IMR-90 (cell line): ENCODE data around the gene SLC4A1. TPM values are rescaled to one million over a fixed set of nuclear protein-coding genes. Genes with fewer than 3 reads are reported as not detected.

Source experiments
- ATAC-seq: fragments of 200-7000 bp; cut with Tn5 transposase; 2 replicates; pipeline ENCODE4 v1.9.1; 2020; ENCODE audit warnings: low read depth, mild to moderate bottlenecking, moderate library complexity
- BruUV-seq: library from RNA; stranded (reverse); fragments of 400-500 nt; replicated peaks from 2 replicates; lab custom pipeline; 2021; lab: Mats Ljungman, UMichigan
- CTCF ChIA-PET: fragments of 300-600 bp; formaldehyde crosslinking; extraction: SDS; loops from one replicate; lab custom pipeline; 2021; ENCODE audit warnings: antibody characterized with exemption; lab: Yijun Ruan, JAX
- POLR2A ChIA-PET: fragments of 300-600 bp; sonication (Branson Sonifier 250); formaldehyde crosslinking; loops from one replicate; lab custom pipeline; 2022; ENCODE audit warnings: antibody characterized with exemption; ENCODE audit not compliant: unreplicated experiment; lab: Charles Lee
- DNase-seq: peaks from one replicate; pipeline ENCODE4 v3.0.0; 2013
- H2AFZ ChIP-seq: replicated peaks from 2 replicates; pipeline ENCODE3; 2013; ENCODE audit warnings: low read length, mild to moderate bottlenecking; ENCODE audit not compliant: poor library complexity
- H2AK5ac ChIP-seq: 2 replicates; pipeline ENCODE4 v1.6.1; 2013; ENCODE audit warnings: low read depth, low read length, inconsistent platforms
- H2AK9ac ChIP-seq: replicated peaks from 2 replicates; pipeline ENCODE3; 2013; ENCODE audit warnings: mild to moderate bottlenecking, low read depth, low read length, moderate library complexity; ENCODE audit not compliant: poor library complexity
- H2BK120ac ChIP-seq: 2 replicates; pipeline ENCODE4 v1.6.1; 2013; ENCODE audit warnings: low read depth, low read length, inconsistent platforms
- H2BK15ac ChIP-seq: 3 replicates; pipeline ENCODE4 v1.6.1; 2013; ENCODE audit warnings: low read depth, low read length, inconsistent platforms
- H2BK20ac ChIP-seq: 2 replicates; pipeline ENCODE4 v1.6.1; 2013; ENCODE audit warnings: low read depth, mild to moderate bottlenecking, inconsistent platforms, low read length, moderate library complexity
- H2BK5ac ChIP-seq: 2 replicates; pipeline ENCODE4 v1.6.1; 2013; ENCODE audit warnings: mild to moderate bottlenecking, low read depth, low read length, inconsistent platforms; ENCODE audit not compliant: poor library complexity, severe bottlenecking
- H3K14ac ChIP-seq: replicated peaks from 2 replicates; pipeline ENCODE4 v1.6.1; 2013; ENCODE audit warnings: low read depth, low read length, inconsistent platforms
- H3K18ac ChIP-seq: 2 replicates; pipeline ENCODE4 v1.6.1; 2013; ENCODE audit warnings: low read depth, low read length, control low read depth
- H3K23ac ChIP-seq: 2 replicates; pipeline ENCODE4 v1.6.1; 2013; ENCODE audit warnings: low read depth, low read length, inconsistent platforms
- H3K27ac ChIP-seq: 2 replicates; pipeline ENCODE4 v1.5.1; 2013; ENCODE audit warnings: mild to moderate bottlenecking, control low read depth, low read length; ENCODE audit not compliant: insufficient read depth
- H3K27me3 ChIP-seq: 2 replicates; pipeline ENCODE4 v1.6.1; 2013; ENCODE audit warnings: low read length; ENCODE audit not compliant: control insufficient read depth, insufficient read depth
- H3K36me3 ChIP-seq: 2 replicates; pipeline ENCODE4 v1.6.1; 2013; ENCODE audit warnings: low read length, mixed read lengths; ENCODE audit not compliant: control insufficient read depth, insufficient read depth
- H3K4ac ChIP-seq: 2 replicates; pipeline ENCODE4 v1.6.1; 2013; ENCODE audit warnings: low read depth, low read length, inconsistent platforms
- H3K4me1 ChIP-seq: 2 replicates; pipeline ENCODE4 v1.6.1; 2013; ENCODE audit warnings: low read length, mixed read lengths; ENCODE audit not compliant: control insufficient read depth, insufficient read depth
- H3K4me2 ChIP-seq: 2 replicates; pipeline ENCODE4 v1.6.1; 2013; ENCODE audit warnings: low read depth, mild to moderate bottlenecking, control low read depth, low read length, moderate library complexity
- H3K4me3 ChIP-seq: 2 replicates; pipeline ENCODE4 v1.5.1; 2013; ENCODE audit warnings: low read depth, mild to moderate bottlenecking, control low read depth, low read length, moderate library complexity; ENCODE audit not compliant: insufficient read depth
- H3K56ac ChIP-seq: 2 replicates; pipeline ENCODE4 v1.6.1; 2013; ENCODE audit warnings: low read length, inconsistent platforms; ENCODE audit not compliant: insufficient read depth; ENCODE audit errors: extremely low read depth
- H3K79me1 ChIP-seq, 2 experiments: 2 replicates each; pipeline ENCODE4 v1.6.1; 2013; ENCODE audit warnings: low read length in 2 of 2, inconsistent platforms in 1 of 2, low read depth in 1 of 2
- H3K9ac ChIP-seq: 2 replicates; pipeline ENCODE4 v1.6.1; 2013; ENCODE audit warnings: low read depth, low read length, control low read depth
- H3K9me1 ChIP-seq: 2 replicates; pipeline ENCODE4 v1.6.1; 2013; ENCODE audit warnings: low read length, inconsistent platforms; ENCODE audit not compliant: insufficient read depth
- H3K9me3 ChIP-seq: 2 replicates; pipeline ENCODE4 v1.6.1; 2013; ENCODE audit warnings: low read length; ENCODE audit not compliant: control insufficient read depth, insufficient read depth
- H4K20me1 ChIP-seq: 2 replicates; pipeline ENCODE4 v1.6.1; 2013; ENCODE audit warnings: low read length, inconsistent platforms; ENCODE audit not compliant: insufficient read depth
- H4K5ac ChIP-seq: 2 replicates; pipeline ENCODE4 v1.6.1; 2013; ENCODE audit warnings: mild to moderate bottlenecking, low read depth, low read length, control low read depth
- H4K8ac ChIP-seq, 2 experiments: 2 replicates each; pipeline ENCODE4 v1.6.1; 2013; ENCODE audit warnings: low read depth in 2 of 2, low read length in 2 of 2, control low read depth in 1 of 2, inconsistent platforms in 1 of 2
- H4K91ac ChIP-seq: 2 replicates; pipeline ENCODE4 v1.6.1; 2013; ENCODE audit warnings: low read depth, low read length, inconsistent platforms; ENCODE audit not compliant: insufficient read depth
- BHLHE40 ChIP-seq: fragments of 150-350 bp; IDR thresholded peaks from 2 replicates; pipeline ENCODE4 v1.6.1; 2016; ENCODE audit warnings: mild to moderate bottlenecking, low read depth, low read length
- CEBPB ChIP-seq: IDR thresholded peaks from 2 replicates; pipeline ENCODE4 v1.6.1; 2012; ENCODE audit warnings: low read depth, low read length, improper control_type of control experiment
- CHD1 ChIP-seq: IDR thresholded peaks from 2 replicates; pipeline ENCODE4 v1.6.1; 2012; ENCODE audit warnings: low read depth, low read length, improper control_type of control experiment
- FOS ChIP-seq: fragments of 150-350 bp; IDR thresholded peaks from 2 replicates; pipeline ENCODE4 v1.6.1; 2016; ENCODE audit warnings: low read depth, low read length
- MAFK ChIP-seq: IDR thresholded peaks from 2 replicates; pipeline ENCODE4 v1.6.1; 2012; ENCODE audit warnings: low read depth, low read length, improper control_type of control experiment
- MAZ ChIP-seq: IDR thresholded peaks from 2 replicates; pipeline ENCODE4 v1.6.1; 2012; ENCODE audit warnings: low read depth, mild to moderate bottlenecking, low read length, improper control_type of control experiment, moderate library complexity, borderline replicate concordance
- NFE2L2 ChIP-seq: fragments of 150-350 bp; IDR thresholded peaks from 2 replicates; pipeline ENCODE4 v1.6.1; 2016; ENCODE audit warnings: low read depth, mild to moderate bottlenecking, low read length
- POLR2A ChIP-seq: IDR thresholded peaks from 2 replicates; pipeline ENCODE4 v1.6.1; 2012; ENCODE audit warnings: mild to moderate bottlenecking, low read depth, low read length
- RAD21 ChIP-seq: IDR thresholded peaks from 2 replicates; pipeline ENCODE4 v1.6.1; 2012; ENCODE audit warnings: low read length, improper control_type of control experiment
- RCOR1 ChIP-seq: IDR thresholded peaks from 2 replicates; pipeline ENCODE4 v1.6.1; 2012; ENCODE audit warnings: mild to moderate bottlenecking, low read length, improper control_type of control experiment; ENCODE audit not compliant: insufficient replicate concordance
- RFX5 ChIP-seq: IDR thresholded peaks from 2 replicates; pipeline ENCODE4 v1.8.0; 2012; ENCODE audit warnings: low read depth, mild to moderate bottlenecking, low read length, moderate library complexity
- SMC3 ChIP-seq: fragments of 150-350 bp; IDR thresholded peaks from 2 replicates; pipeline ENCODE4 v1.6.1; 2016; ENCODE audit warnings: low read depth, mild to moderate bottlenecking, antibody characterized with exemption, low read length, moderate library complexity
- WGBS, 2 experiments: methylation state at CpG; one replicate each; pipeline versions ENCODE4 v1.1.5 to v1.1.7; 2013; ENCODE audit warnings: missing lambda C conversion rate in 2 of 2; ENCODE audit not compliant: insufficient read length in 1 of 2; ENCODE audit errors: extremely low coverage in 2 of 2; 5-methylcytosine and 5-hydroxymethylcytosine counted together
- dilution Hi-C: fragments of 300-500 bp; cut with HindIII; formaldehyde crosslinking; loops from one replicate; pipeline ENCODE4 v1.14.3; 2018; ENCODE audit warnings: low sequenced_read_pairs; ENCODE audit not compliant: unreplicated experiment
- in situ Hi-C: fragments of 300-500 bp; cut with MboI; formaldehyde crosslinking; loops from 3 replicates; pipeline ENCODE4 v1.14.3; 2019; ENCODE audit warnings: low sequenced_read_pairs, inconsistent platforms, mixed read lengths
- intact Hi-C: fragments of 100-400 bp; cut with micrococcal nuclease; formaldehyde crosslinking; loops from 2 replicates; pipeline ENCODE4 v1.10.0; 2022
- polyA plus RNA-seq, 3 experiments: library from polyadenylated mRNA; depleted of rRNA; stranded (reverse); fragments of >200 nt; gene quantifications; 2 replicates each; pipeline ENCODE4 v1.2.3, GENCODE V29; 2012; ENCODE audit warnings: low replicate concordance in 1 of 3
- total RNA-seq: library from RNA; depleted of rRNA; stranded (reverse); fragments of >200 nt; gene quantifications from 2 replicates; pipeline ENCODE4 v1.2.3, GENCODE V29; 2012
- TF ChIP-seq, protein P1 (sequence below): fragments of 150-350 bp; IDR thresholded peaks from 2 replicates; pipeline ENCODE4 v1.6.1; 2016; ENCODE audit warnings: low read depth, mild to moderate bottlenecking, low read length, moderate library complexity, borderline replicate concordance
- TF ChIP-seq, protein P2 (sequence below): conservative IDR thresholded peaks from 2 replicates; pipeline ENCODE4 v1.5.1; 2012; ENCODE audit warnings: mild to moderate bottlenecking, low read depth, low read length, improper control_type of control experiment
- TF ChIP-seq, protein P3 (sequence below): fragments of 150-350 bp; IDR thresholded peaks from 2 replicates; pipeline ENCODE4 v1.6.1; 2017; ENCODE audit warnings: mild to moderate bottlenecking, antibody characterized with exemption, low read length, low read depth

SLC4A1 gene
- total and polyA plus RNA-seq, 2 of the 4 experiments (the other 2 are of a cell fraction), result not detected

GRCh38 chr17:44219108-44219615 is 48.8 kb downstream of the SLC4A1 start:
- H2BK5ac ChIP-seq, result peak overlapping the region; percentile 78
- peak overlapping the region; percentile 92 for H3K27ac ChIP-seq
- H3K18ac ChIP-seq, result no peak overlapping the region
- no peak overlapping the region; the same call in 1 of the 2 replicates for H4K91ac ChIP-seq
- H2AK5ac ChIP-seq, result no peak overlapping the region; the same call in 1 of the 2 replicates
- H3K36me3 ChIP-seq, result peaks cover 28% of the 10 kb centered on the region
- intact Hi-C loops, result loop anchor here (1.0 to 10.0 kb wide), 2 partner anchors 106 to 286 kb away; partner anchors contain the start of gene GPATCH8
- no peak overlapping the region for H2BK15ac ChIP-seq
- no peak overlapping the region for H4K8ac ChIP-seq
- peaks cover 20% of the 10 kb centered on the region for H3K9me1 ChIP-seq
- CTCF ChIA-PET, result interaction anchor here (1.2 kb wide), 1 partner anchor 9 kb away, joined by 7 read pairs; no protein-coding TSS in a partner anchor
- dilution Hi-C loops, result no loop called here
- peaks cover 15% of the 10 kb centered on the region for H3K4me1 ChIP-seq
- POLR2A ChIA-PET, result interaction anchor here (0.7 kb wide), 1 partner anchor 132 kb away, joined by 3 read pairs; no protein-coding TSS in a partner anchor
- H4K20me1 ChIP-seq, result peaks cover 28% of the 10 kb centered on the region
- peak; percentile 48 for ATAC-seq
- 2% methylated on average over 33 of the region's 73 CpGs; no CpG with 5 or more reads in 1 of the 2 experiments for WGBS, 2 experiments
- no peaks in the 10 kb centered on the region for H3K27me3 ChIP-seq
- in situ Hi-C loops, result loop anchor here (25.0 kb wide), 2 partner anchors 293 to 418 kb away; partner anchors contain the start of gene GPATCH8
- DNase-seq, result peak; percentile 65
- peak overlapping the region; percentile 61 for H3K4me3 ChIP-seq
- H3K79me1 ChIP-seq, result peaks cover 32 to 64% of the 10 kb centered on the region in 2 experiments
- H3K4me2 ChIP-seq, result no peak overlapping the region
- peak overlapping the region; percentile 98 for H2AK9ac ChIP-seq
- peak overlapping the region; percentile 74 for H2AFZ ChIP-seq
- peak overlapping the region; percentile 40 for H3K9ac ChIP-seq
- H3K23ac ChIP-seq, result no peak overlapping the region
- no TSS peak for BruUV-seq
- no peak overlapping the region for H4K5ac ChIP-seq
- no peaks in the 10 kb centered on the region for H3K9me3 ChIP-seq
- H2BK20ac ChIP-seq, result no peak overlapping the region
- peak overlapping the region; percentile 78 for H3K4ac ChIP-seq
- peak overlapping the region; percentile 38; the same call in 1 of the 2 replicates for H3K56ac ChIP-seq
- peak overlapping the region; percentile 48 for H3K14ac ChIP-seq
- H2BK120ac ChIP-seq, result no peak overlapping the region
- TF ChIP-seq RAD21 (peak; percentile 25; the same call in 1 of the 2 replicates), FOS (no peak), MAFK (no peak), CEBPB (no peak), BHLHE40 (no peak), SMC3 (peak; percentile 8; the same call in 1 of the 2 replicates), CHD1 (no peak; the same call in 1 of the 2 replicates), RCOR1 (no peak), POLR2A (peak; percentile 57), RFX5 (no peak), MAZ (peak; percentile 81), NFE2L2 (no peak)
- TF ChIP-seq, protein P1, sequence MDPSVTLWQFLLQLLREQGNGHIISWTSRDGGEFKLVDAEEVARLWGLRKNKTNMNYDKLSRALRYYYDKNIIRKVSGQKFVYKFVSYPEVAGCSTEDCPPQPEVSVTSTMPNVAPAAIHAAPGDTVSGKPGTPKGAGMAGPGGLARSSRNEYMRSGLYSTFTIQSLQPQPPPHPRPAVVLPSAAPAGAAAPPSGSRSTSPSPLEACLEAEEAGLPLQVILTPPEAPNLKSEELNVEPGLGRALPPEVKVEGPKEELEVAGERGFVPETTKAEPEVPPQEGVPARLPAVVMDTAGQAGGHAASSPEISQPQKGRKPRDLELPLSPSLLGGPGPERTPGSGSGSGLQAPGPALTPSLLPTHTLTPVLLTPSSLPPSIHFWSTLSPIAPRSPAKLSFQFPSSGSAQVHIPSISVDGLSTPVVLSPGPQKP, result no peak
- TF ChIP-seq, protein P2, sequence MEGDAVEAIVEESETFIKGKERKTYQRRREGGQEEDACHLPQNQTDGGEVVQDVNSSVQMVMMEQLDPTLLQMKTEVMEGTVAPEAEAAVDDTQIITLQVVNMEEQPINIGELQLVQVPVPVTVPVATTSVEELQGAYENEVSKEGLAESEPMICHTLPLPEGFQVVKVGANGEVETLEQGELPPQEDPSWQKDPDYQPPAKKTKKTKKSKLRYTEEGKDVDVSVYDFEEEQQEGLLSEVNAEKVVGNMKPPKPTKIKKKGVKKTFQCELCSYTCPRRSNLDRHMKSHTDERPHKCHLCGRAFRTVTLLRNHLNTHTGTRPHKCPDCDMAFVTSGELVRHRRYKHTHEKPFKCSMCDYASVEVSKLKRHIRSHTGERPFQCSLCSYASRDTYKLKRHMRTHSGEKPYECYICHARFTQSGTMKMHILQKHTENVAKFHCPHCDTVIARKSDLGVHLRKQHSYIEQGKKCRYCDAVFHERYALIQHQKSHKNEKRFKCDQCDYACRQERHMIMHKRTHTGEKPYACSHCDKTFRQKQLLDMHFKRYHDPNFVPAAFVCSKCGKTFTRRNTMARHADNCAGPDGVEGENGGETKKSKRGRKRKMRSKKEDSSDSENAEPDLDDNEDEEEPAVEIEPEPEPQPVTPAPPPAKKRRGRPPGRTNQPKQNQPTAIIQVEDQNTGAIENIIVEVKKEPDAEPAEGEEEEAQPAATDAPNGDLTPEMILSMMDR, result peak; percentile 58
- TF ChIP-seq, protein P3, sequence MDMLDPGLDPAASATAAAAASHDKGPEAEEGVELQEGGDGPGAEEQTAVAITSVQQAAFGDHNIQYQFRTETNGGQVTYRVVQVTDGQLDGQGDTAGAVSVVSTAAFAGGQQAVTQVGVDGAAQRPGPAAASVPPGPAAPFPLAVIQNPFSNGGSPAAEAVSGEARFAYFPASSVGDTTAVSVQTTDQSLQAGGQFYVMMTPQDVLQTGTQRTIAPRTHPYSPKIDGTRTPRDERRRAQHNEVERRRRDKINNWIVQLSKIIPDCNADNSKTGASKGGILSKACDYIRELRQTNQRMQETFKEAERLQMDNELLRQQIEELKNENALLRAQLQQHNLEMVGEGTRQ, result no peak
